Measurements from ENCODE around the gene PRR13.
"Not testable (repeated sequence)": the region's sequence is repeated elsewhere in the genome, so short reads cannot be mapped to it uniquely, and the experiment has no call there.

Gene PRR13

GRCh38 chr12:53410951-53411350 is 30.6 kb upstream of the PRR13 start:
- no peaks in the 10 kb centered on the region for H4K20me1 ChIP-seq (ENCODE audit: control insufficient read depth, insufficient read depth, low read depth, low read length)
- H3F3A ChIP-seq (ENCODE audit: control insufficient read depth, insufficient read depth) = peaks cover 5% of the 10 kb centered on the region; the same call in 1 of the 2 replicates
- H3K27me3 ChIP-seq (ENCODE audit: control insufficient read depth, low read length) = no peaks in the 10 kb centered on the region
- peaks cover 35% of the 10 kb centered on the region for H3K4me1 ChIP-seq (ENCODE audit: control insufficient read depth, low read length)
- no peak overlapping the region for H3K27ac ChIP-seq (ENCODE audit: low read depth, low read length)
- no peak overlapping the region for H3K4me3 ChIP-seq (ENCODE audit: low read length)
- H3K4me2 ChIP-seq (ENCODE audit: low read length) = no peak overlapping the region
- H3K36me3 ChIP-seq (ENCODE audit: control insufficient read depth, low read length) = peaks cover 44% of the 10 kb centered on the region
- no peak for TF ChIP-seq CTCF (IDR thresholded peaks at IDR 0.05; ENCODE audit: low read depth, low read length, poor library complexity, severe bottlenecking)
- TF ChIP-seq EZH2phosphoT487 (IDR thresholded peaks at IDR 0.05; ENCODE audit: borderline replicate concordance, low read length) = no peak
- H3K79me2 ChIP-seq (ENCODE audit: control insufficient read depth, low read length) = no peaks in the 10 kb centered on the region
- no peaks in the 10 kb centered on the region for H3K9me2 ChIP-seq (replicated peaks; ENCODE audit: control insufficient read depth, low read length)
- no peaks in the 10 kb centered on the region for H3K9me3 ChIP-seq (ENCODE audit: control insufficient read depth, insufficient read depth, low read length)

- H3K27me3 ChIP-seq (ENCODE audit: control insufficient read depth, low read length) = no peaks in the 10 kb centered on the region
- H3K79me2 ChIP-seq (ENCODE audit: control insufficient read depth, low read length) = no peaks in the 10 kb centered on the region
- H3K36me3 ChIP-seq (ENCODE audit: control insufficient read depth, low read length) = peaks cover 36% of the 10 kb centered on the region
- H3F3A ChIP-seq (ENCODE audit: control insufficient read depth, insufficient read depth) = peaks cover 12% of the 10 kb centered on the region
- no peak overlapping the region for H3K27ac ChIP-seq (ENCODE audit: low read depth, low read length)
- no peak for TF ChIP-seq EZH2phosphoT487 (IDR thresholded peaks at IDR 0.05; ENCODE audit: borderline replicate concordance, low read length)
- TF ChIP-seq CTCF (IDR thresholded peaks at IDR 0.05; ENCODE audit: low read depth, low read length, poor library complexity, severe bottlenecking) = no peak
- no peak overlapping the region for H3K4me3 ChIP-seq (ENCODE audit: low read length)
- H4K20me1 ChIP-seq (ENCODE audit: control insufficient read depth, insufficient read depth, low read depth, low read length) = no peaks in the 10 kb centered on the region
- peaks cover 61% of the 10 kb centered on the region for H3K4me1 ChIP-seq (ENCODE audit: control insufficient read depth, low read length)
- H3K9me3 ChIP-seq (ENCODE audit: control insufficient read depth, insufficient read depth, low read length) = no peaks in the 10 kb centered on the region
- no peak overlapping the region for H3K4me2 ChIP-seq (ENCODE audit: low read length)
- H3K9me2 ChIP-seq (replicated peaks; ENCODE audit: control insufficient read depth, low read length) = no peaks in the 10 kb centered on the region
Observed at GRCh38 chr12:53413485-53414204, 27.9 kb upstream of the PRR13 start.

- Histone ChIP-seq H3K9me3 (ENCODE audit: control insufficient read depth, insufficient read depth, low read length) (no peaks in the 10 kb centered on the region), H3K9me2 (replicated peaks; ENCODE audit: control insufficient read depth, low read length) (no peaks in the 10 kb centered on the region), H3K4me1 (ENCODE audit: control insufficient read depth, low read length) (peaks cover 68% of the 10 kb centered on the region), H3K4me3 (ENCODE audit: low read length) (no peak overlapping the region), H4K20me1 (ENCODE audit: control insufficient read depth, insufficient read depth, low read depth, low read length) (no peaks in the 10 kb centered on the region), H3K79me2 (ENCODE audit: control insufficient read depth, low read length) (no peaks in the 10 kb centered on the region), H3K4me2 (ENCODE audit: low read length) (no peak overlapping the region), H3K27ac (ENCODE audit: low read depth, low read length) (no peak overlapping the region), H3K36me3 (ENCODE audit: control insufficient read depth, low read length) (peaks cover 27% of the 10 kb centered on the region), H3K27me3 (ENCODE audit: control insufficient read depth, low read length) (no peaks in the 10 kb centered on the region), H3F3A (ENCODE audit: control insufficient read depth, insufficient read depth) (peaks cover 12% of the 10 kb centered on the region)
- TF ChIP-seq EZH2phosphoT487 (IDR thresholded peaks at IDR 0.05; ENCODE audit: borderline replicate concordance, low read length) (no peak), CTCF (IDR thresholded peaks at IDR 0.05; ENCODE audit: low read depth, low read length, poor library complexity, severe bottlenecking) (no peak)
Observed at GRCh38 chr12:53414756-53415417, 26.6 kb upstream of the PRR13 start.

GRCh38 chr12:53415752-53416389 is 25.7 kb upstream of the PRR13 start:
- not testable (repeated sequence) for H3K9me2 ChIP-seq (replicated peaks; ENCODE audit: control insufficient read depth, low read length); H3K27me3 ChIP-seq (ENCODE audit: control insufficient read depth, low read length); H3K4me3 ChIP-seq (ENCODE audit: low read length); H3K27ac ChIP-seq (ENCODE audit: low read depth, low read length); H4K20me1 ChIP-seq (ENCODE audit: control insufficient read depth, insufficient read depth, low read depth, low read length); H3K79me2 ChIP-seq (ENCODE audit: control insufficient read depth, low read length); H3K4me2 ChIP-seq (ENCODE audit: low read length); H3K9me3 ChIP-seq (ENCODE audit: control insufficient read depth, insufficient read depth, low read length)
- Histone ChIP-seq H3F3A (ENCODE audit: control insufficient read depth, insufficient read depth) (peaks cover 12% of the 10 kb centered on the region), H3K4me1 (ENCODE audit: control insufficient read depth, low read length) (peaks cover 72% of the 10 kb centered on the region), H3K36me3 (ENCODE audit: control insufficient read depth, low read length) (peaks cover 23% of the 10 kb centered on the region)

GRCh38 chr12:53417291-53417816 is 24.2 kb upstream of the PRR13 start:
- Histone ChIP-seq H3K4me3 (ENCODE audit: low read length) (peak overlapping the region; percentile 54), H3F3A (ENCODE audit: control insufficient read depth, insufficient read depth) (peaks cover 12% of the 10 kb centered on the region), H3K36me3 (ENCODE audit: control insufficient read depth, low read length) (peaks cover 11% of the 10 kb centered on the region), H3K4me2 (ENCODE audit: low read length) (peak overlapping the region; percentile 56), H3K4me1 (ENCODE audit: control insufficient read depth, low read length) (peaks cover 73% of the 10 kb centered on the region), H3K27ac (ENCODE audit: low read depth, low read length) (peak overlapping the region; percentile 65)
- H3K79me2 ChIP-seq (ENCODE audit: control insufficient read depth, low read length); H3K27me3 ChIP-seq (ENCODE audit: control insufficient read depth, low read length); H3K9me3 ChIP-seq (ENCODE audit: control insufficient read depth, insufficient read depth, low read length); H4K20me1 ChIP-seq (ENCODE audit: control insufficient read depth, insufficient read depth, low read depth, low read length); H3K9me2 ChIP-seq (replicated peaks; ENCODE audit: control insufficient read depth, low read length): not testable (repeated sequence)

Data from DOHH2 (cell line).